GM12874 (cell line): Measurements from ENCODE around the gene OPN3.

Experiments used
- CTCF ChIP-seq: IDR thresholded peaks from 2 replicates; pipeline ENCODE4 v1.5.1; 2011; ENCODE audit warnings: low read depth, mild to moderate bottlenecking, control low read depth, low read length, moderate library complexity; ENCODE audit not compliant: insufficient read depth

Gene OPN3

GRCh38 chr1:241637046-241637590 is 3.1 kb downstream of the OPN3 start:
- TF ChIP-seq CTCF: no peak

DNA sequence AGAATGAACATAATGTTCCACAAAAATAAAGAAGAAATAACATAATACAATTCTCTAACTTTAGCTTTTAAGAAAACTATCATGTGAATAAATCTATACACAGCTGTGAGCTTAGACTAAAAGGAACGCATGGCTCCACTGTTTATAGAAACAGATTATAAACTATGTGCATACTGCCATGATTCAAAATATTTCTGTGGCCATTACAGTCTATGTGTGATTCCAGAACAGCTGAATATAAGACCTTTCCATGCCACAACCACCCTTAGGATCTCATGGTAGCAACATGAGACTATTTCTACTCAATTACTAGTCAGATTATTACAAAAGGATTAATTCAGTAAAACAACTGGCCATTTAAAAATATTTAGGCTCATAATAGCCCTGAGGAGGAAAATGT is 3.9 kb downstream of the OPN3 start:
- no peak for TF ChIP-seq CTCF

DNA sequence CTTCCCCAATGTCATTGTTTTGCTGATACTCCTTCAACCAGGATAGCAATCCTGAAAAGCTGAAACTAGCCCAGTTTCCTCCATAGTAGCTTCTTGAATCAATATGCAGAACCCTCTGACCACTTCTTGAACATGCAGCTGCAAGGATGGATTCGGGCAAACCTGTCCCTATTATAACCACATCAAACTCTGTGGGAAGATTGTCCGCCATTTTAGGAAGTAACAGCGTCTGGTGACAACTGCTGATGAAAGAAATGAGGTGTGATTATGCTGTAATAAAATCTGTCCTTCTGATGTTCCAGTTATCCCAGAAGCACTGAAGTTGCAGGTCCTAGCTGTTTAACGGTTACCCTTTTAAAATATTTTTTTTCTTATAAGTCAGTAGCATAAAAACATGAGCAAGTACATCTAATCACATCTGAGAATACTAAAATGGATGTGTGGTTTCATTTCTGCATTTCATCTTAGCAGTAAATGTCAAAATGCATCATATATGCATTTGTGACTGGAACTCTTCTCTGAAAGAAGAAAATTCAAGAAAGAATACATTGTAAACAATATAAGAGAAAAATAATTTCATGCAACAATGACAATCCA is 4.5 kb downstream of the OPN3 start:
- no peak for TF ChIP-seq CTCF

- TF ChIP-seq CTCF: no peak
Observed at GRCh38 chr1:241632987-241633386, 7.2 kb downstream of the OPN3 start.

DNA sequence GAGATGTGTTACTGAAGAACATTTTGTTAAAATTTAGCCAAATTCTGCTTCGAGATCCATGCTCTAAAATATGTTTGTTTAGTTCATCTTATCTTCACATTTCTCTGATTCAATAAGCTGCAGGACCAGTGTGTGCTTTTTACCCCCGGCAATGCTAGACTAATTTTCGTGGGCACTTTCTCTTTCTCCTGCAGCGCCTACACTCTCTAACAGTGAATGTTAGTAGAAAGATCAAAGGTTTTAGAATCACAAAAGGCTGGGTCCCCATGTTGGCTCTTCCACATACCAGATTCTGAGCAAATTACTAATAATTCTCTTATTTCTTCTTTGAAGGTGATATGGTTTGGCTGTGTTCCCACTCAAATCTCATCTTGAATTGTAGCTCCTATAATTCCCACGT is 8.5 kb downstream of the OPN3 start:
- no peak for TF ChIP-seq CTCF

DNA sequence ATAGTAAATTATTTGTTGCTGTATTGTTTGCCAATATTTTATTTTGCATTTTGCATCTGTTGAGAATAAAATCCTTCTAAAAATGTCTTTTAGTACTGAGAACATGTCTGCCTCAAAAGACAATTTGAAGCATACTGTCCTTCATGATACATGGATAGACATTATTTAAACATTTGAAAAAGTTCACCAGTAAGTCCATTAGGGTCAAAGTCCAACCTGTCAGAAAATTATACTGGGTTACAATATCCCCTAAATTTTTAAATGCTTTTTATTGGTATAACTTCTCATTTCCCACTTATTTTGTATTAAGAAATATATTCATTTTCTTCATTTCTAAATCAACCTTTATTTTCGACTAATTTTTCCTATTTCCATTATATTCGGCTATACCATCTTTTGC is 9.3 kb downstream of the OPN3 start:
- TF ChIP-seq CTCF: no peak

DNA sequence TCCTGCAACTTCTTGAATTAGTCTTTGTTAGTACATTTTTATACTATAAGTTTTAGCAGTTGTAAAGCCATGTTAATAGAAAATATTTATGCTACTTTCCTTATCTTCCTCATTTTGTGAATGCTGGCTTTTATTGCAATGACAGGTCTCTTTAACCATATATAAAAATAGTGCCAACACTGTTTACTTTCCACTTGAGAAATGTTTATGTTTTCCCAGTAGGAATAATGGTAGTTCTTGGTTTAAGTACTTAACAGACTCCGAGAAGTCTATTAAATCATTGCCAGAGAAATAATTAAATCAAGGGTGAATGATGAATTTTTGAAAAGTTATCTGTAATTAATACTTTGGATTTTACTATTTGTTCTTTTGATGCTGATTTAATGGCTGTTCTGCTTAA is 9.7 kb downstream of the OPN3 start:
- TF ChIP-seq CTCF: no peak
